ENCODE results near the gene BPIFA3.

GRCh38 chr20:33273117-33273851 is 56.1 kb downstream of the BPIFA3 start:
- TF ChIP-seq CTCF (conservative IDR thresholded peaks at IDR 0.05 in 1 of 2, IDR thresholded peaks at IDR 0.05 in 1 of 2; ENCODE audit: low read depth in 1 of 2, low read length in 2 of 2), result no peak
- TF ChIP-seq EZH2 (IDR thresholded peaks at IDR 0.05; ENCODE audit: low read length, missing control alignments), result no peak
